NCI-H2029 treated with DMSO at 0.1 percent for 48 hours (cell line): ENCODE measurements around the gene FAT1.

Experiments used
- DNase-seq: peaks from one replicate; lab custom pipeline; 2025; lab: John Stamatoyannopoulos, UW

FAT1 gene

GRCh38 chr4:186561748-186562147 lies 161.9 kb downstream of the FAT1 start:
- no peak for DNase-seq

GRCh38 chr4:186560647-186561046 lies 163.0 kb downstream of the FAT1 start:
- DNase-seq = no peak

- DNase-seq = no peak
Observed at GRCh38 chr4:186557486-186557885, 166.2 kb downstream of the FAT1 start.

- no peak for DNase-seq
Observed at GRCh38 chr4:186557061-186557460, 166.6 kb downstream of the FAT1 start.

- no peak for DNase-seq
Observed at GRCh38 chr4:186554914-186555827, 168.5 kb downstream of the FAT1 start, which contains the start of gene MTNR1A. Gene MTNR1A (minus strand): TSS chr4:186555567. CDS start chr4:186555365, 202 bp downstream.

- peak; percentile 59 for DNase-seq
Observed at GRCh38 chr4:186554539-186554913, 169.1 kb downstream of the FAT1 start.

- DNase-seq = no peak
Observed at GRCh38 chr4:186553717-186554116, 169.9 kb downstream of the FAT1 start.

- DNase-seq = no peak
Observed at GRCh38 chr4:186551849-186552248, 171.8 kb downstream of the FAT1 start.

GRCh38 chr4:186545436-186545835 lies 178.2 kb downstream of the FAT1 start:
- no peak for DNase-seq

GRCh38 chr4:186543206-186543605 lies 180.4 kb downstream of the FAT1 start:
- no peak for DNase-seq

GRCh38 chr4:186541801-186542200 lies 181.9 kb downstream of the FAT1 start:
- no peak for DNase-seq

- DNase-seq = no peak
Observed at GRCh38 chr4:186537843-186538521, 185.7 kb downstream of the FAT1 start.
